Measurements from ENCODE around the gene NOSIP. TPM values are rescaled to one million over a fixed set of nuclear protein-coding genes. Genes with fewer than 3 reads are reported as not detected.
A peak's percentile ranks its signal among the peaks of the same experiment; 100 is the strongest.

The NOSIP gene
- total and polyA plus RNA-seq, 7 donors = 53.9 to 104 (median 69.9) TPM

- Histone ChIP-seq H3K9me3 (no peaks in the 10 kb centered on the region), H3K27ac (no peak overlapping the region), H3K4me3 (no peak overlapping the region), H3K27me3 (ENCODE audit: insufficient read depth in 3 of 3, low read length in 2 of 3) (no peaks in the 10 kb centered on the region), H3K4me1 (peaks cover 16% of the 10 kb centered on the region), H3K36me3 (ENCODE audit: insufficient read depth in 1 of 2, low read depth in 1 of 2) (no peaks in the 10 kb centered on the region)
- DNase-seq = no peak
- no peak for ATAC-seq
- 76 to 88% (median 78%) methylated on average over 12 of the region's 12 CpGs for WGBS, 3 donors
- TF ChIP-seq CTCF (IDR thresholded peaks at IDR 0.05) = no peak
- intact Hi-C loops (cut with DNase I) = no loop called here
Measured at GRCh38 chr19:49507803-49508494, 72.4 kb downstream of the NOSIP start.

GRCh38 chr19:49506575-49507105 lies 73.7 kb downstream of the NOSIP start:
- Histone ChIP-seq H3K4me3 (no peak overlapping the region), H3K36me3 (ENCODE audit: insufficient read depth in 1 of 2, low read depth in 1 of 2) (no peaks in the 10 kb centered on the region), H3K27ac (no peak overlapping the region), H3K4me1 (peaks cover 8% of the 10 kb centered on the region), H3K27me3 (ENCODE audit: insufficient read depth in 3 of 3, low read length in 2 of 3) (no peaks in the 10 kb centered on the region), H3K9me3 (no peaks in the 10 kb centered on the region)
- ATAC-seq = peak; percentile 75 to 85 (median 79)
- peak; percentile 66 for TF ChIP-seq CTCF (IDR thresholded peaks at IDR 0.05)
- WGBS, 3 donors = 33 to 39% (median 38%) methylated on average over 8 of the region's 8 CpGs
- DNase-seq = peak; percentile 47 to 76
- intact Hi-C loops (cut with DNase I) = no loop called here

Other genes with a start within 250 kb of the NOSIP start
- gene CD37, start 245.2 kb downstream of the NOSIP start, total RNA-seq = 1 to 10 TPM; 2.3 to 4.7 (median 4.4) TPM
- gene CD37, start 245.2 kb downstream of the NOSIP start, polyA plus RNA-seq = 1 to 10 TPM in 2 of 3 donors, under 1 TPM in 1; 0.66 to 1.6 (median 1.6) TPM
- 10 to 100 TPM; 13.8 to 24.1 (median 14.8) TPM for gene TEAD2, start 218.1 kb downstream of the NOSIP start, total RNA-seq
- gene TEAD2, start 218.1 kb downstream of the NOSIP start, polyA plus RNA-seq = 10 to 100 TPM in 2 of 3 donors, 1 to 10 TPM in 1; 9.7 to 23.0 (median 15.0) TPM
- not detected for gene DKKL1, start 216.7 kb downstream of the NOSIP start, total RNA-seq
- under 1 TPM in 1 of 3 donors, not detected in 2; 0.06 TPM for gene DKKL1, start 216.7 kb downstream of the NOSIP start, polyA plus RNA-seq
- not detected for gene KASH5, start 192.3 kb downstream of the NOSIP start, total RNA-seq
- not detected for gene KASH5, start 192.3 kb downstream of the NOSIP start, polyA plus RNA-seq
- not detected for gene PTH2, start 157.1 kb downstream of the NOSIP start, total RNA-seq
- gene PTH2, start 157.1 kb downstream of the NOSIP start, polyA plus RNA-seq = not detected
- gene GFY, start 155.2 kb downstream of the NOSIP start, total RNA-seq = not detected
- gene GFY, start 155.2 kb downstream of the NOSIP start, polyA plus RNA-seq = under 1 TPM in 1 of 3 donors, not detected in 2; 0.33 TPM
- 1 to 10 TPM in 1 of 4 donors, under 1 TPM in 3; 0.42 to 1.8 (median 0.82) TPM for gene SLC17A7, start 139.0 kb downstream of the NOSIP start, total RNA-seq
- gene SLC17A7, start 139.0 kb downstream of the NOSIP start, polyA plus RNA-seq = under 1 TPM; 0.55 to 0.79 (median 0.59) TPM
- 10 to 100 TPM; 37.2 to 60.1 (median 43.1) TPM for gene PIH1D1, start 128.7 kb downstream of the NOSIP start, total RNA-seq
- gene PIH1D1, start 128.7 kb downstream of the NOSIP start, polyA plus RNA-seq = 10 to 100 TPM; 46.4 to 69.8 (median 52.2) TPM
- 10 to 100 TPM in 1 of 4 donors, 1 to 10 TPM in 3; 6.5 to 11.1 (median 7.7) TPM for gene ALDH16A1, start 127.3 kb downstream of the NOSIP start, total RNA-seq
- 10 to 100 TPM in 1 of 3 donors, 1 to 10 TPM in 2; 3.6 to 12.9 (median 5.7) TPM for gene ALDH16A1, start 127.3 kb downstream of the NOSIP start, polyA plus RNA-seq
- gene FLT3LG, start 106.3 kb downstream of the NOSIP start, total RNA-seq = 1 to 10 TPM; 1.9 to 3.2 (median 2.5) TPM
- gene FLT3LG, start 106.3 kb downstream of the NOSIP start, polyA plus RNA-seq = 1 to 10 TPM; 1.9 to 4.5 (median 4.1) TPM
- 1,000 to 10,000 TPM; 1,392 to 2,022 (median 1,763) TPM for gene RPL13A, start 92.9 kb downstream of the NOSIP start, total RNA-seq
- 1,000 to 10,000 TPM; 1,992 to 2,955 (median 2,046) TPM for gene RPL13A, start 92.9 kb downstream of the NOSIP start, polyA plus RNA-seq
- gene RPS11, start 84.1 kb downstream of the NOSIP start, total RNA-seq = 1,000 to 10,000 TPM; 1,146 to 1,506 (median 1,232) TPM
- 1,000 to 10,000 TPM; 2,461 to 3,844 (median 3,134) TPM for gene RPS11, start 84.1 kb downstream of the NOSIP start, polyA plus RNA-seq
- 10 to 100 TPM; 42.2 to 79.3 (median 60.3) TPM for gene FCGRT, start 67.9 kb downstream of the NOSIP start, total RNA-seq
- gene FCGRT, start 67.9 kb downstream of the NOSIP start, polyA plus RNA-seq = 10 to 100 TPM; 32.0 to 48.2 (median 39.9) TPM
- gene RCN3, start 52.6 kb downstream of the NOSIP start, total RNA-seq = 1 to 10 TPM; 6.4 to 8.6 (median 7.4) TPM
- 1 to 10 TPM; 3.9 to 9.6 (median 7.3) TPM for gene RCN3, start 52.6 kb downstream of the NOSIP start, polyA plus RNA-seq
- under 1 TPM; 0.24 to 0.89 (median 0.69) TPM for gene PRRG2, start 760 bp upstream of the NOSIP start, total RNA-seq
- 10 to 100 TPM in 1 of 3 donors, 1 to 10 TPM in 2; 1.4 to 16.0 (median 5.9) TPM for gene PRRG2, start 760 bp upstream of the NOSIP start, polyA plus RNA-seq
- gene PRR12, start 10.6 kb upstream of the NOSIP start, total RNA-seq = 10 to 100 TPM in 1 of 4 donors, 1 to 10 TPM in 3; 7.1 to 15.1 (median 7.6) TPM
- gene PRR12, start 10.6 kb upstream of the NOSIP start, polyA plus RNA-seq = 1 to 10 TPM; 2.3 to 5.0 (median 3.1) TPM
- gene RRAS, start 59.6 kb upstream of the NOSIP start, total RNA-seq = 10 to 100 TPM; 22.6 to 57.0 (median 42.5) TPM
- gene RRAS, start 59.6 kb upstream of the NOSIP start, polyA plus RNA-seq = 10 to 100 TPM; 39.9 to 49.8 (median 48.4) TPM
- gene SCAF1, start 61.7 kb upstream of the NOSIP start, total RNA-seq = 10 to 100 TPM; 45.5 to 72.9 (median 61.0) TPM
- 10 to 100 TPM; 23.0 to 32.5 (median 23.8) TPM for gene SCAF1, start 61.7 kb upstream of the NOSIP start, polyA plus RNA-seq
- 10 to 100 TPM; 10.3 to 22.1 (median 14.4) TPM for gene IRF3, start 85.3 kb upstream of the NOSIP start, total RNA-seq
- 10 to 100 TPM; 18.2 to 26.5 (median 21.7) TPM for gene IRF3, start 85.3 kb upstream of the NOSIP start, polyA plus RNA-seq
- 10 to 100 TPM; 13.0 to 21.5 (median 15.8) TPM for gene BCL2L12, start 85.4 kb upstream of the NOSIP start, total RNA-seq
- gene BCL2L12, start 85.4 kb upstream of the NOSIP start, polyA plus RNA-seq = 10 to 100 TPM; 28.3 to 42.7 (median 35.0) TPM
- gene PRMT1, start 96.7 kb upstream of the NOSIP start, total RNA-seq = 100 to 1,000 TPM; 180 to 259 (median 198) TPM
- 100 to 1,000 TPM; 139 to 424 (median 208) TPM for gene PRMT1, start 96.7 kb upstream of the NOSIP start, polyA plus RNA-seq
- gene ADM5, start 109.0 kb upstream of the NOSIP start, total RNA-seq = 1 to 10 TPM in 2 of 4 donors, under 1 TPM in 2; 0.58 to 1.5 (median 1.0) TPM
- gene ADM5, start 109.0 kb upstream of the NOSIP start, polyA plus RNA-seq = under 1 TPM; 0.38 to 0.48 (median 0.41) TPM
- 1 to 10 TPM in 1 of 4 donors, under 1 TPM in 3; 0.53 to 1.2 (median 0.70) TPM for gene CPT1C, start 110.6 kb upstream of the NOSIP start, total RNA-seq
- 1 to 10 TPM in 2 of 3 donors, under 1 TPM in 1; 0.34 to 1.1 (median 1.0) TPM for gene CPT1C, start 110.6 kb upstream of the NOSIP start, polyA plus RNA-seq
- under 1 TPM in 1 of 4 donors, not detected in 3; 0.24 TPM for gene TSKS, start 182.8 kb upstream of the NOSIP start, total RNA-seq
- under 1 TPM; 0.18 to 0.27 (median 0.18) TPM for gene TSKS, start 182.8 kb upstream of the NOSIP start, polyA plus RNA-seq
- 100 to 1,000 TPM in 1 of 4 donors, 10 to 100 TPM in 3; 79.1 to 102 (median 84.3) TPM for gene AP2A1, start 186.4 kb upstream of the NOSIP start, total RNA-seq
- 10 to 100 TPM; 58.2 to 81.7 (median 69.6) TPM for gene AP2A1, start 186.4 kb upstream of the NOSIP start, polyA plus RNA-seq
- gene FUZ, start 232.7 kb upstream of the NOSIP start, total RNA-seq = 10 to 100 TPM; 20.9 to 33.7 (median 25.2) TPM
- 10 to 100 TPM; 15.9 to 38.8 (median 28.6) TPM for gene FUZ, start 232.7 kb upstream of the NOSIP start, polyA plus RNA-seq
- gene MED25, start 237.7 kb upstream of the NOSIP start, total RNA-seq = 10 to 100 TPM; 43.0 to 97.8 (median 69.7) TPM
- gene MED25, start 237.7 kb upstream of the NOSIP start, polyA plus RNA-seq = 100 to 1,000 TPM in 1 of 3 donors, 10 to 100 TPM in 2; 24.5 to 125 (median 92.5) TPM

Measured in psoas muscle (tissue), 8 donors.